ENCODE measurements around the gene TMEM203.

GRCh38 chr9:137229903-137230704 is 24.7 kb upstream of the TMEM203 start:
- no peak for TF ChIP-seq CTCF (IDR thresholded peaks at IDR 0.05)
- TF ChIP-seq POLR2A (IDR thresholded peaks at IDR 0.05), result no peak
